NCI-H774 (cell line): Measurements from ENCODE around the gene USPL1.
"Not testable (repeated sequence)": the region's sequence is repeated elsewhere in the genome, so short reads cannot be mapped to it uniquely, and the experiment has no call there.

Experiments used
- DNase-seq: peaks from one replicate; lab custom pipeline; 2025; lab: John Stamatoyannopoulos, UW

Gene USPL1

GRCh38 chr13:30615866-30616541, 1.7 kb upstream of the USPL1 start:
- DNase-seq, result no peak

- peak; percentile 19 for DNase-seq
These were observed 799 bp upstream of the USPL1 start for GRCh38 chr13:30616927-30617314.

GRCh38 chr13:30618186-30618929, 638 bp downstream of the USPL1 start:
- DNase-seq, result no peak

- DNase-seq, result no peak
These were observed 1.2 kb downstream of the USPL1 start for GRCh38 chr13:30618930-30619279.

- no peak for DNase-seq
These were observed 2.0 kb downstream of the USPL1 start for GRCh38 chr13:30619731-30620130.

GRCh38 chr13:30620941-30621340, 3.2 kb downstream of the USPL1 start:
- DNase-seq, result no peak

GRCh38 chr13:30622551-30622950, 4.8 kb downstream of the USPL1 start:
- no peak for DNase-seq

- no peak for DNase-seq
These were observed 5.7 kb downstream of the USPL1 start for GRCh38 chr13:30623392-30623791.

- no peak for DNase-seq
These were observed 6.9 kb downstream of the USPL1 start for GRCh38 chr13:30624630-30625029.

GRCh38 chr13:30629527-30629926, 11.8 kb downstream of the USPL1 start:
- DNase-seq, result no peak

GRCh38 chr13:30633861-30634260, 16.1 kb downstream of the USPL1 start:
- no peak for DNase-seq

GRCh38 chr13:30634838-30635237, 17.1 kb downstream of the USPL1 start:
- DNase-seq, result no peak

GRCh38 chr13:30638301-30638700, 20.6 kb downstream of the USPL1 start:
- no peak for DNase-seq

GRCh38 chr13:30639671-30640070, 22.0 kb downstream of the USPL1 start:
- no peak for DNase-seq

- not testable (repeated sequence) for DNase-seq
These were observed 23.5 kb downstream of the USPL1 start for GRCh38 chr13:30641173-30641572.

GRCh38 chr13:30645629-30646028, 27.9 kb downstream of the USPL1 start:
- no peak for DNase-seq

- DNase-seq, result no peak
These were observed 29.7 kb downstream of the USPL1 start for GRCh38 chr13:30647420-30647819.

- peak; percentile 6 for DNase-seq
These were observed 30.3 kb downstream of the USPL1 start for GRCh38 chr13:30647824-30648521.

- no peak for DNase-seq
These were observed 30.8 kb downstream of the USPL1 start for GRCh38 chr13:30648522-30649012.

- DNase-seq, result not testable (repeated sequence)
These were observed 33.9 kb downstream of the USPL1 start for GRCh38 chr13:30651648-30652047.

- no peak for DNase-seq
These were observed 35.1 kb downstream of the USPL1 start for GRCh38 chr13:30652746-30653386.

- DNase-seq, result no peak
These were observed 36.7 kb downstream of the USPL1 start for GRCh38 chr13:30654430-30654829.
